Measurements from ENCODE around the gene SORCS2. TPM values are rescaled to one million over a fixed set of nuclear protein-coding genes. Genes with fewer than 3 reads are reported as not detected.

SORCS2 gene
- total and polyA plus RNA-seq, 2 experiments from 2014 or later: 0.38 to 1.4 TPM

DNA sequence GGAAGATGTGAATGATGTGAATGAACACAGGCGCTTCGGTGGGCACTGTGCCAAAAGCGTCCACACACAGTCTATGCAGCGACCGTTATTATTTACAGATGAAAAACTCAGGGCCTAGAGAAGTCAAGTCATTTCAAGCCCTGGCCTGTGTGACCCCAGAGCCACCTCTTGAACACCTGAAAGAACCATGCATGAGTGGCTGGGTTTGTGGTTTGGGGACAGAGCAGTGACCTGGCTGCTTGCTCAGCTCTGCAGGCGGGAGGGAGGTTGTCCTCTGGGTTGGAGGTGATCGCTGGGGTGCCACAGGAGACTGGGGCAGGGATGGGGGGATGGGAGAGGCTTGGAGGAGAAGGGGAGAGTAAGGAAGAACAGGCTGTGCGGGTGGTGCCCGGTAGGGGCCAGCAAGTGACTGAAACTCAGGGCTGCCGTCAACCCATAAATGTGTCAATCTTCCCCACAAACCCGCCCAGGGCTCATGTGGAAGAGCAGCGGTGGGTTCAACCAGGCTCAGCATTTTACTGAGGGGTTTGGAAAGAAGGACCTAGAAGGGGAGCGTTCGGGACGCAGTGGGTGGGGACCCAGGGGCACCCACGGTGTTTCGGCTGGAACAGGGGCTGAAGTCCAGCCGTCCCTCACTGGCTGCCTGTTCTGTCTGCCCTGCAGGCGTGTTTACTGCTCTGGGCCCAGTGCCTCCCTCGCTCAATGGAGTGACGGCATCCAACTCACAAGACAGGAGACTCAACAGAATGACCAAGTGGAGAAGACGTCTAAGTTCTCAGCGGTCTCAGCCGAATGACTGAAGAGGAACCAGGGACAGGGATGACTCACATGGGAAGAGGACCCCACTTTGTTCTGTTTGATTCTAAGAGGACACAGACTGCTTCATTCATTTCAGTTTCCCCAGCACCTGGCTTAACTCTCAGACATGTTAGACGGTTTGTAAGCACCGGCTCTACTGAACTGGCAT, 579.5 kb downstream of the SORCS2 start:
- no peaks in the 10 kb centered on the region for H3K9me2 ChIP-seq (ENCODE audit: insufficient read depth)
- peaks cover 87% of the 10 kb centered on the region for H3K36me3 ChIP-seq (ENCODE audit: low read depth)
- H3K27me3 ChIP-seq (replicated peaks; ENCODE audit: insufficient read depth): no peaks in the 10 kb centered on the region
- in situ Hi-C loops (cut with MboI): no loop called here
- H2AFZ ChIP-seq: no peak overlapping the region
- H3K4me2 ChIP-seq (ENCODE audit: unreplicated experiment): no peak overlapping the region
- no peak overlapping the region for H3K27ac ChIP-seq
- H3K9me3 ChIP-seq (ENCODE audit: low read depth): no peaks in the 10 kb centered on the region
- H3K9ac ChIP-seq: no peak overlapping the region
- H3F3A ChIP-seq (ENCODE audit: insufficient read depth): peaks cover 24% of the 10 kb centered on the region
- DNase-seq: no peak
- H3K4me3 ChIP-seq: no peak overlapping the region
- WGBS, 2 experiments (ENCODE audit: low coverage in 1 of 2, low lambda C conversion rate in 2 of 2, missing lambda C conversion rate in 2 of 2): 79 to 83% methylated on average over 26 of the region's 26 CpGs
- no peaks in the 10 kb centered on the region for H3K4me1 ChIP-seq (ENCODE audit: insufficient read depth)
- peaks cover 72% of the 10 kb centered on the region for H3K79me2 ChIP-seq (ENCODE audit: insufficient read depth)
- 0 out of 2 replicates have a peak, but pooled peaks cover 4% of the 10 kb centered on the region for H4K20me1 ChIP-seq (ENCODE audit: insufficient read depth)
- TF ChIP-seq EZH2phosphoT487 (IDR thresholded peaks at IDR 0.05; ENCODE audit: insufficient read depth, low read depth) (no peak), EZH2 (IDR thresholded peaks at IDR 0.05; ENCODE audit: insufficient read depth, poor library complexity, severe bottlenecking) (no peak)

DNA sequence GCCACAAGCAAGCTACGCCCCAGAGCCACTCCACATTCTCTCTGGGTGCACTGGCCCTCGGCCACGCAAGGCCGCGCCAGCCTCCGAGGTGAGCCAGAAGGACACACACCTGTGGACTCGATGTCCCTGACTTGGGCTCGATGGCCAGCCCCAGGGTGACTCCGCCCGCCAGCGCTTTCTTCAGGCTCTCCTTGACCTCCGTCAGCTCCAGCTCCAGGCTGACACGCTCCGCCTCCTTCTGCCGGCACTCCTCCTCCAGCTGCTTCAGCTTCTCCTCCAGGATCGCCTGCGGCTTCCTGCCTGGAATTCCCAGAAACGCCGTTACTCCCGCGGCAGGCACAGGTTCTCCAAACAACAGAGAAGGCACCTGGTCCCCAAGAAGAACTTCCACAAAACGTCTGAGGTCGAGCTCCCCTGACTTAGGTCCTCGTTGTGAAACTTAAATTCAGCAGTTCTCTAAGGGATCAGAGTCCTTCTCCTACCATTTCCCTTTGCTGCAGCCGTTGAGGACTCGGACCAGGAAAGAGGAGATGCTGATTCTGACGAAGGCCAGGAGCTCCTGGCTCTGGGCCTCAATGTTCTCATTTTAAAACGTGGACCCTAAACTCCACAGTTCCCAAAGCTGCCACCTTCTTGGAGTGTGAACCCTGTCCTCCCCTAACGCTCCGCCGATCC, 580.5 kb downstream of the SORCS2 start:
- Histone ChIP-seq H3F3A (ENCODE audit: insufficient read depth) (peaks cover 31% of the 10 kb centered on the region), H3K9ac (no peak overlapping the region), H3K4me3 (no peak overlapping the region), H3K27ac (no peak overlapping the region), H3K79me2 (ENCODE audit: insufficient read depth) (peaks cover 78% of the 10 kb centered on the region), H3K9me2 (ENCODE audit: insufficient read depth) (no peaks in the 10 kb centered on the region), H3K4me2 (ENCODE audit: unreplicated experiment) (no peak overlapping the region), H3K9me3 (ENCODE audit: low read depth) (no peaks in the 10 kb centered on the region), H3K36me3 (ENCODE audit: low read depth) (peaks cover 87% of the 10 kb centered on the region), H2AFZ (no peak overlapping the region), H4K20me1 (ENCODE audit: insufficient read depth) (0 out of 2 replicates have a peak, but pooled peaks cover 4% of the 10 kb centered on the region), H3K27me3 (replicated peaks; ENCODE audit: insufficient read depth) (no peaks in the 10 kb centered on the region), H3K4me1 (ENCODE audit: insufficient read depth) (no peaks in the 10 kb centered on the region)
- WGBS, 2 experiments (ENCODE audit: low coverage in 1 of 2, low lambda C conversion rate in 2 of 2, missing lambda C conversion rate in 2 of 2): 84% methylated on average over 30 to 31 of the region's 31 CpGs
- TF ChIP-seq EZH2 (IDR thresholded peaks at IDR 0.05; ENCODE audit: insufficient read depth, poor library complexity, severe bottlenecking): no peak
- TF ChIP-seq EZH2phosphoT487 (IDR thresholded peaks at IDR 0.05; ENCODE audit: insufficient read depth, low read depth): no peak
- DNase-seq: no peak
- in situ Hi-C loops (cut with MboI): no loop called here

- H3K4me3 ChIP-seq: no peak overlapping the region
- no peaks in the 10 kb centered on the region for H3K9me2 ChIP-seq (ENCODE audit: insufficient read depth)
- peaks cover 87% of the 10 kb centered on the region for H3K36me3 ChIP-seq (ENCODE audit: low read depth)
- H4K20me1 ChIP-seq (ENCODE audit: insufficient read depth): 0 out of 2 replicates have a peak, but pooled peaks cover 4% of the 10 kb centered on the region
- H3K9ac ChIP-seq: no peak overlapping the region
- TF ChIP-seq EZH2phosphoT487 (IDR thresholded peaks at IDR 0.05; ENCODE audit: insufficient read depth, low read depth): no peak
- no peak for TF ChIP-seq EZH2 (IDR thresholded peaks at IDR 0.05; ENCODE audit: insufficient read depth, poor library complexity, severe bottlenecking)
- no peak overlapping the region for H2AFZ ChIP-seq
- H3K79me2 ChIP-seq (ENCODE audit: insufficient read depth): peaks cover 78% of the 10 kb centered on the region
- H3K4me1 ChIP-seq (ENCODE audit: insufficient read depth): no peaks in the 10 kb centered on the region
- H3K4me2 ChIP-seq (ENCODE audit: unreplicated experiment): no peak overlapping the region
- no peak overlapping the region for H3K27ac ChIP-seq
- in situ Hi-C loops (cut with MboI): no loop called here
- WGBS, 2 experiments (ENCODE audit: low coverage in 1 of 2, low lambda C conversion rate in 2 of 2, missing lambda C conversion rate in 2 of 2): 87 to 90% methylated on average over 23 to 24 of the region's 24 CpGs
- no peaks in the 10 kb centered on the region for H3K27me3 ChIP-seq (replicated peaks; ENCODE audit: insufficient read depth)
- DNase-seq: no peak
- H3K9me3 ChIP-seq (ENCODE audit: low read depth): no peaks in the 10 kb centered on the region
- peaks cover 31% of the 10 kb centered on the region for H3F3A ChIP-seq (ENCODE audit: insufficient read depth)
Observed at GRCh38 chr4:7773401-7774180, 581.3 kb downstream of the SORCS2 start.

All from GM23248 (cell line).